ENCODE measurements around the gene SIGLEC10. TPM values are rescaled to one million over a fixed set of nuclear protein-coding genes. Genes with fewer than 3 reads are reported as not detected.

The SIGLEC10 gene
- total RNA-seq, 1 experiment from 2014 or later = not detected

DNA sequence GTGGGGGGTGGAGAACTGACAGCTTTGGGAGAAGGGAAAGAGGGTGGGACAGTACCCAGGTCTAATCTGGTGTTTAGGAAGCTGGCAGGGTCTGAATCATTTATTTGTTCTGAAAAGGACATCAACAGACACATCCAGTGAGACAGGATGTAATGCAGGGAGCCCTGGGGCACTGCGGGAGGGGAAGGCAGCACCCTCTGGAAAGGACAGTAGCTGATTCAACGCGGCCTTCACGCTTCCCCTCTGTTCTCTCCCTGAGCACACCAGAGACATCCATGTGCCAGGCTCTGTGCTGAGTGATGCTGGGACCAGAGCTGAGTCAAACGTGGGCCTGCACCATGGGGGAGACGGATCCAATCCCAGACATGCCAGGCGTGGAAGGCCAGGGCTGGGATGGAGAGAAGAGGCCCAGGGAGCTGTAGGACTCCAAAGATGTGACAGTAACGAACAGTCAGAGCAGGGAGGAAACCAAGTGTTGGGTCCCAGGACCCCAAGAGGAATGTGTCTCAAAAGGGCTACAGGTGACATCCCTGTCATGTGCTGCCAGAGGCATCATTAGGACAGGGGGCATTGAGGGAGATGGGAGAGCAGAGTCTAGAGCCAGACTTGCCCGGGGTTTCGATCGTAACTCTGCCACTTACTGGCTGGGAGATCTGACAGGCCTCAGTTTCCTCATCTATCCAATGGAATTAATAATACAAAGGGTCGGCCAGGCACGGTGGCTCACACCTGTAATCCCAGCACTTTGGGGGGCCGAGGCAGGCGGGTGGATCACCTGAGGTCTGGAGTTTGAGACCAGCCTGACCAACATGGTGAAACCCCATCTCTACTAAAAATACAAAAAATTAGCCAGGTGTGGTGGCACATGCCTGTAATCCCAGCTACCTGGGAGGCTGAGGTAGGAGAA lies 53.0 kb downstream of the SIGLEC10 start:
- BruUV-seq (replicated peaks) = no TSS peak
- peaks cover 13% of the 10 kb centered on the region for H3K4me1 ChIP-seq (ENCODE audit: control insufficient read depth, insufficient read depth, low read length)

DNA sequence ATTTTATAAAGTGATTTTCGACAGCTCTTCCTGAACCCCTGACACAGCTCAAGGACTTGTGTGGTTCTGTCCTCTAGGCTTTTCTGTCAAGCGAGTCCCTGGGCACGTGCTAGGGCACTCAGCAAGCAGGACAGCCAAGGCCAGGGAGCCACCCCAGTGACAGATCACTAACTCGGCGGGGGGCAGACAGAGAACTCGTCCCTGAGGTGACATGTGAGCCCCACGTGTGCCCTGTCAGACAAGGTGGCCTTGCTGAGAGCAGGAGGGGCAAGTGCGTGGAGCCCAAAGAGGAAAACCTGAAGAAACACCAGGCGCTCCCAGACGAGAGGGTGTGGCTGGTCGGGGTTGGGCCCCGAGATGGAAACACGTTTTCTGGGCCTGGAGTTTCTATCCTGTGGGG lies 56.2 kb downstream of the SIGLEC10 start:
- Histone ChIP-seq H3K9me3 (ENCODE audit: control insufficient read depth, insufficient read depth, low read depth, low read length) (no peaks in the 10 kb centered on the region), H3K27ac (ENCODE audit: low read length) (no peak overlapping the region), H3K4me3 (ENCODE audit: low read depth in 2 of 2, low read length in 2 of 2) (no peak overlapping the region), H3K4me1 (ENCODE audit: control insufficient read depth, insufficient read depth, low read length) (peaks cover 9% of the 10 kb centered on the region), H3K27me3 (ENCODE audit: control insufficient read depth, insufficient read depth, low read length) (no peaks in the 10 kb centered on the region), H3K36me3 (ENCODE audit: control insufficient read depth, insufficient read depth, low read length) (peaks cover 5% of the 10 kb centered on the region; the same call in 1 of the 2 replicates)
- ChIA-PET POLR2A (no interaction called here), CTCF (no interaction called here)
- TF ChIP-seq POLR2AphosphoS5 (IDR thresholded peaks at IDR 0.05; ENCODE audit: low read depth, low read length) (no peak), SIN3A (IDR thresholded peaks at IDR 0.05; ENCODE audit: borderline replicate concordance, insufficient read depth, low read depth, low read length) (no peak), TCF7L2 (IDR thresholded peaks at IDR 0.05; ENCODE audit: low read depth, low read length) (no peak)
- TF ChIP-seq, protein P1, sequence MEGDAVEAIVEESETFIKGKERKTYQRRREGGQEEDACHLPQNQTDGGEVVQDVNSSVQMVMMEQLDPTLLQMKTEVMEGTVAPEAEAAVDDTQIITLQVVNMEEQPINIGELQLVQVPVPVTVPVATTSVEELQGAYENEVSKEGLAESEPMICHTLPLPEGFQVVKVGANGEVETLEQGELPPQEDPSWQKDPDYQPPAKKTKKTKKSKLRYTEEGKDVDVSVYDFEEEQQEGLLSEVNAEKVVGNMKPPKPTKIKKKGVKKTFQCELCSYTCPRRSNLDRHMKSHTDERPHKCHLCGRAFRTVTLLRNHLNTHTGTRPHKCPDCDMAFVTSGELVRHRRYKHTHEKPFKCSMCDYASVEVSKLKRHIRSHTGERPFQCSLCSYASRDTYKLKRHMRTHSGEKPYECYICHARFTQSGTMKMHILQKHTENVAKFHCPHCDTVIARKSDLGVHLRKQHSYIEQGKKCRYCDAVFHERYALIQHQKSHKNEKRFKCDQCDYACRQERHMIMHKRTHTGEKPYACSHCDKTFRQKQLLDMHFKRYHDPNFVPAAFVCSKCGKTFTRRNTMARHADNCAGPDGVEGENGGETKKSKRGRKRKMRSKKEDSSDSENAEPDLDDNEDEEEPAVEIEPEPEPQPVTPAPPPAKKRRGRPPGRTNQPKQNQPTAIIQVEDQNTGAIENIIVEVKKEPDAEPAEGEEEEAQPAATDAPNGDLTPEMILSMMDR (IDR thresholded peaks at IDR 0.05) = no peak
- TF ChIP-seq, protein P2, sequence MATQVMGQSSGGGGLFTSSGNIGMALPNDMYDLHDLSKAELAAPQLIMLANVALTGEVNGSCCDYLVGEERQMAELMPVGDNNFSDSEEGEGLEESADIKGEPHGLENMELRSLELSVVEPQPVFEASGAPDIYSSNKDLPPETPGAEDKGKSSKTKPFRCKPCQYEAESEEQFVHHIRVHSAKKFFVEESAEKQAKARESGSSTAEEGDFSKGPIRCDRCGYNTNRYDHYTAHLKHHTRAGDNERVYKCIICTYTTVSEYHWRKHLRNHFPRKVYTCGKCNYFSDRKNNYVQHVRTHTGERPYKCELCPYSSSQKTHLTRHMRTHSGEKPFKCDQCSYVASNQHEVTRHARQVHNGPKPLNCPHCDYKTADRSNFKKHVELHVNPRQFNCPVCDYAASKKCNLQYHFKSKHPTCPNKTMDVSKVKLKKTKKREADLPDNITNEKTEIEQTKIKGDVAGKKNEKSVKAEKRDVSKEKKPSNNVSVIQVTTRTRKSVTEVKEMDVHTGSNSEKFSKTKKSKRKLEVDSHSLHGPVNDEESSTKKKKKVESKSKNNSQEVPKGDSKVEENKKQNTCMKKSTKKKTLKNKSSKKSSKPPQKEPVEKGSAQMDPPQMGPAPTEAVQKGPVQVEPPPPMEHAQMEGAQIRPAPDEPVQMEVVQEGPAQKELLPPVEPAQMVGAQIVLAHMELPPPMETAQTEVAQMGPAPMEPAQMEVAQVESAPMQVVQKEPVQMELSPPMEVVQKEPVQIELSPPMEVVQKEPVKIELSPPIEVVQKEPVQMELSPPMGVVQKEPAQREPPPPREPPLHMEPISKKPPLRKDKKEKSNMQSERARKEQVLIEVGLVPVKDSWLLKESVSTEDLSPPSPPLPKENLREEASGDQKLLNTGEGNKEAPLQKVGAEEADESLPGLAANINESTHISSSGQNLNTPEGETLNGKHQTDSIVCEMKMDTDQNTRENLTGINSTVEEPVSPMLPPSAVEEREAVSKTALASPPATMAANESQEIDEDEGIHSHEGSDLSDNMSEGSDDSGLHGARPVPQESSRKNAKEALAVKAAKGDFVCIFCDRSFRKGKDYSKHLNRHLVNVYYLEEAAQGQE (IDR thresholded peaks at IDR 0.05; ENCODE audit: insufficient read depth in 1 of 2, low read depth in 2 of 2, low read length in 1 of 2) = no peak
- intact Hi-C loops (cut with micrococcal nuclease; ENCODE audit: unreplicated experiment) (no loop called here), in situ Hi-C loops (cut with HindIII; ENCODE audit: low pct_unique_long_range_greater_than_20kb, low sequenced_read_pairs) (no loop called here)
- DNase-seq (ENCODE audit: low read depth, low spot score) (no peak), ATAC-seq (no peak)
- BruUV-seq (replicated peaks) = no TSS peak

More for the DNA sequence above, 53.0 kb downstream of the SIGLEC10 start:
- TF ChIP-seq SIN3A (IDR thresholded peaks at IDR 0.05; ENCODE audit: borderline replicate concordance, insufficient read depth, low read depth, low read length) (no peak), TCF7L2 (IDR thresholded peaks at IDR 0.05; ENCODE audit: low read depth, low read length) (no peak), POLR2AphosphoS5 (IDR thresholded peaks at IDR 0.05; ENCODE audit: low read depth, low read length) (no peak)
- TF ChIP-seq, protein P1 (IDR thresholded peaks at IDR 0.05) = no peak
- TF ChIP-seq, protein P2 (IDR thresholded peaks at IDR 0.05; ENCODE audit: insufficient read depth in 1 of 2, low read depth in 2 of 2, low read length in 1 of 2) = no peak
- no peaks in the 10 kb centered on the region for H3K9me3 ChIP-seq (ENCODE audit: control insufficient read depth, insufficient read depth, low read depth, low read length)
- ChIA-PET CTCF (no interaction called here), POLR2A (no interaction called here)
- DNase-seq (ENCODE audit: low read depth, low spot score) (no peak), ATAC-seq (no peak)
- H3K36me3 ChIP-seq (ENCODE audit: control insufficient read depth, insufficient read depth, low read length) = peaks cover 8% of the 10 kb centered on the region; the same call in 1 of the 2 replicates
- no peaks in the 10 kb centered on the region for H3K27me3 ChIP-seq (ENCODE audit: control insufficient read depth, insufficient read depth, low read length)
- in situ Hi-C loops (cut with HindIII; ENCODE audit: low pct_unique_long_range_greater_than_20kb, low sequenced_read_pairs) = no loop called here
- no peak overlapping the region for H3K27ac ChIP-seq (ENCODE audit: low read length)
- no peak overlapping the region for H3K4me3 ChIP-seq (ENCODE audit: low read depth in 2 of 2, low read length in 2 of 2)
- intact Hi-C loops (cut with micrococcal nuclease; ENCODE audit: unreplicated experiment) = no loop called here
